Sigmoid colon (tissue), 4 donors: ENCODE results near the gene MLIP.

Source experiments
- POLR2A ChIP-seq, 2 donors: fragments of 450-650 bp; IDR thresholded peaks; one replicate each; pipeline ENCODE4 v1.6.1; 2016; ENCODE audit warnings: antibody characterized with exemption in 2 of 2, mild to moderate bottlenecking in 2 of 2, moderate library complexity in 2 of 2
- POLR2AphosphoS5 ChIP-seq, 4 donors: sonication (generic); formaldehyde crosslinking; IDR thresholded peaks; one replicate each; pipeline ENCODE4 v1.6.1; 2017; ENCODE audit warnings: antibody characterized with exemption in 4 of 4
- TF ChIP-seq, protein P1 (sequence below), 4 experiments: fragments of 450-650 bp in 3 of 4; fragments of 200-600 bp in 1 of 4; IDR thresholded peaks; one replicate each; pipeline ENCODE4 v1.5.1; 2016 to 2019; ENCODE audit warnings: antibody characterized with exemption in 4 of 4, mild to moderate bottlenecking in 3 of 4, moderate library complexity in 2 of 4

DNA sequence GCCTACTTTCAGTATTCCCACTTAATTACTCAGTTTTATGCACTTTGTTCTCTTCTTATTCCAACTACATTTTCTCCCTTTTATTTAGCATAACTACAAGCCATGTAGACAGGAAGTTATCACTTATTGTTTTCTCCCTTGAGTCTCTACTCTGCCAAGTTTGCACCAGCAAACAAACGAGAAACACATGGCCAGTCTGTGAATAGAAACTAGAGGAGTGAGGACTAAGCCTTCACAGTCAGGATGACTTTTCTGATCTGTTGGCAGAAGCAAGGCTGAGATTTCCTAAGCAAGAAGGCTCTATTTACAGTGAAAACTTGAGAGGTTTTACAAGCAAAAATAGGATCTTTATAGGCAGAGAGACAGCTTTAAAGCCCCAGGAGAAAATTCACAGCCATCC lies 127.2 kb downstream of the MLIP start:
- TF ChIP-seq, protein P1, sequence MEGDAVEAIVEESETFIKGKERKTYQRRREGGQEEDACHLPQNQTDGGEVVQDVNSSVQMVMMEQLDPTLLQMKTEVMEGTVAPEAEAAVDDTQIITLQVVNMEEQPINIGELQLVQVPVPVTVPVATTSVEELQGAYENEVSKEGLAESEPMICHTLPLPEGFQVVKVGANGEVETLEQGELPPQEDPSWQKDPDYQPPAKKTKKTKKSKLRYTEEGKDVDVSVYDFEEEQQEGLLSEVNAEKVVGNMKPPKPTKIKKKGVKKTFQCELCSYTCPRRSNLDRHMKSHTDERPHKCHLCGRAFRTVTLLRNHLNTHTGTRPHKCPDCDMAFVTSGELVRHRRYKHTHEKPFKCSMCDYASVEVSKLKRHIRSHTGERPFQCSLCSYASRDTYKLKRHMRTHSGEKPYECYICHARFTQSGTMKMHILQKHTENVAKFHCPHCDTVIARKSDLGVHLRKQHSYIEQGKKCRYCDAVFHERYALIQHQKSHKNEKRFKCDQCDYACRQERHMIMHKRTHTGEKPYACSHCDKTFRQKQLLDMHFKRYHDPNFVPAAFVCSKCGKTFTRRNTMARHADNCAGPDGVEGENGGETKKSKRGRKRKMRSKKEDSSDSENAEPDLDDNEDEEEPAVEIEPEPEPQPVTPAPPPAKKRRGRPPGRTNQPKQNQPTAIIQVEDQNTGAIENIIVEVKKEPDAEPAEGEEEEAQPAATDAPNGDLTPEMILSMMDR (IDR thresholded peaks at IDR 0.05): no peak
- no peak for TF ChIP-seq POLR2A (IDR thresholded peaks at IDR 0.05)
- TF ChIP-seq POLR2AphosphoS5 (IDR thresholded peaks at IDR 0.05): no peak
